Heart left ventricle (tissue), 16 donors: ENCODE results near the gene TPR. TPM values are rescaled to one million over a fixed set of nuclear protein-coding genes. Genes with fewer than 3 reads are reported as not detected.

Experiments
- ATAC-seq, 4 donors: fragments of 200-7000 bp; cut with Tn5 transposase; one replicate each; pipeline ENCODE4 v1.9.1; 2020 to 2022; ENCODE audit warnings: moderate library complexity in 4 of 4, mild to moderate bottlenecking in 3 of 4, moderate number of reproducible peaks in 1 of 4
- DNase-seq, 5 donors: peaks; one replicate each; pipeline ENCODE4 v3.0.0-alpha.2; 2020
- H3K27ac ChIP-seq, 12 donors: fragments of 200-600 bp; sonication (generic) in 4 of 12; one replicate each; pipeline versions ENCODE4 v1.5.0 to v1.8.0; 2016 to 2022; ENCODE audit warnings: mild to moderate bottlenecking in 2 of 12
- H3K27me3 ChIP-seq, 9 donors: fragments of 200-600 bp; sonication (generic) in 2 of 9; one replicate each; pipeline versions ENCODE4 v1.5.1 to v1.8.0; 2016 to 2022; ENCODE audit warnings: mild to moderate bottlenecking in 3 of 9
- H3K36me3 ChIP-seq, 9 donors: fragments of 200-600 bp; sonication (generic) in 2 of 9; one replicate each; pipeline versions ENCODE4 v1.5.0 to v1.8.0; 2018 to 2022; ENCODE audit warnings: mild to moderate bottlenecking in 2 of 9
- H3K4me1 ChIP-seq, 12 donors: fragments of 200-600 bp; sonication (generic) in 4 of 12; one replicate each; pipeline versions ENCODE4 v1.5.0 to v1.8.0; 2016 to 2022; ENCODE audit warnings: mild to moderate bottlenecking in 3 of 12
- H3K4me3 ChIP-seq, 12 donors: fragments of 200-600 bp; sonication (generic) in 4 of 12; one replicate each; pipeline versions ENCODE4 v1.5.0 to v1.8.0; 2017 to 2022; ENCODE audit warnings: mild to moderate bottlenecking in 9 of 12, moderate library complexity in 4 of 12
- H3K9me3 ChIP-seq, 12 donors: fragments of 200-600 bp; sonication (generic) in 4 of 12; one replicate each; pipeline versions ENCODE4 v1.5.0 to v1.8.0; 2016 to 2022; ENCODE audit warnings: mild to moderate bottlenecking in 1 of 12
- CTCF ChIP-seq, 12 donors: fragments of 200-600 bp; sonication (generic) in 4 of 12; IDR thresholded peaks; one replicate each; pipeline versions ENCODE4 v1.5.0 to v1.8.0; 2018 to 2022; ENCODE audit warnings: antibody characterized with exemption in 12 of 12, mild to moderate bottlenecking in 5 of 12
- POLR2A ChIP-seq, 2 donors: fragments of 450-650 bp; IDR thresholded peaks; one replicate each; pipeline ENCODE4 v1.6.1; 2017; ENCODE audit warnings: antibody characterized with exemption in 2 of 2, mild to moderate bottlenecking in 2 of 2, moderate library complexity in 2 of 2
- WGBS, 4 donors: extraction: QIAGEN DNeasy Blood & Tissue Kit in 2 of 4; methylation state at CpG; one replicate each; pipeline versions ENCODE4 v1.1.5 to v1.1.7; 2013 to 2018; 5-methylcytosine and 5-hydroxymethylcytosine counted together
- intact Hi-C, 10 donors: fragments of 100-400 bp; cut with DNase I; formaldehyde crosslinking; loops; one replicate each; pipeline versions ENCODE4 v1.11.1 to v1.14.2; 2022
- polyA plus RNA-seq, 2 donors: library from polyadenylated mRNA; stranded (reverse); fragments of 200-250 nt; gene quantifications; one replicate each; pipeline ENCODE4 v1.2.3, GENCODE V29; 2013
- total RNA-seq, 9 donors: library from RNA; depleted of rRNA in 2 of 9; stranded (reverse); fragments of >200 nt in 2 of 9; fragmentation: NEBNext Ultra II Directional in 3 of 9; extraction: Animal tissue kit (Norgen Biotek cat#: 25700) in 3 of 9; gene quantifications; one replicate each; pipeline versions ENCODE4 v1.1.0 to v1.2.4, GENCODE V29; 2016 to 2023
- donor health status: ischemic (EF 13 %, LVEDD 7.1; RV severe dilation, severe dysfunction).
- donor health status: healthy with polysubstance abuse.
- donor health status: DM: no; HTN: yes; CAD: no.
- donor health status: DM: no; HTN: no; CAD: no.
- donor health status: ischemic (EF 25% LVEDD 6.9; RV normal size, moderate dysfunction).
- donor health status: ischemic (EF 25% LVEDD 5.7; RV mildly dilated, moderate dysfunction).
- donor health status: healthy.
- donor health status: DM: yes; HTN: yes; CAD: no.
- donor health status: ischemic (EF 35%, LVEDD 5.7; RV mildly dilated, moderate dysfunction).
- donor health status: nonischemic (EF 11% LVEDD 7.7; RV severe dilation, severe dysfunction).
- donor health status: DM: yes; HTN: yes; CAD: no.
- donor health status: PGD.
- donor health status: ischemic (EF 29% LVEDD 5.4; RV normal size, mild dysfunction).
- donor health status: nonischemic (EF 23%, LVEDD 6.1; RV moderate dilation, normal function).

The TPR gene
- total and polyA plus RNA-seq, 11 donors, result 11.0 to 90.8 (median 54.3) TPM

DNA sequence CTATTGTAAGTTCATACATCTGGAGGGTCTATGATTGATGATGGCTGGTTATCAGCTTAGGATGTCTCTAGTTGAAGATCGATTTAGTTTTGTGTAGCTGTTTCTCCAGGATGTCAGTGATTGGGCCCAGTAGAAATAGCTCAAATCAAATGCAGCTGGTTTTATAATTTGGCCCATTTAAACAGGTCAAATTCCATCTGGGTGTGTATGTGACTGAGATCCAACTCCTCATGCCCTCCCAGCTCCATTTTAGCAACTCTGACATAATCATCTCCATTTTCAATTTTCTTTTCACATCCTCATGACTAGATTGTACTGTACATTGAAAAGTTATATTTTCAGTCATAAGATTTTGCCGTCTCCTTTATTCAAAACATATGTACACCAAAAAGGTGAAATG, 99.2 kb downstream of the TPR start:
- no peak for DNase-seq
- H3K27me3 ChIP-seq, result no peaks in the 10 kb centered on the region
- intact Hi-C loops, result no loop called here

DNA sequence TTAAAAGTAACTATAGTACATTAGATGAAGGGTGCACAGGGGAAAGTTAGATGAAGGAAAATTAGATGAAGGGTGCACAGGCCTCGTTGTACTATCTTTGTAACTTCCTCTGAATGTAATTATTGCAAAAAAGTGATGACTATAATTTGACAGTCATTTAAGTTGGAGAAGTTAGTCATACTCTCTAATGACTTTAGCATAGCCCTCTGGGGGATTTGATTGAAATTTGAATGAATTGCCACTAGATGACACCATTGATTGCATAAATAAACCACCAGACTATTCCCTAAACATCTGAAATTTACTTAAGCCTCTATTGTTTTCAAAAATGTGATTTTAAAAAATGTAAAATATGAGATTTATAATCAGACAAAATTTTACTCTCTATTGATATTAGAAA, 102.6 kb downstream of the TPR start:
- 24 to 42% (median 30%) methylated on average over 1 of the region's 1 CpG for WGBS, 4 donors
- H3K36me3 ChIP-seq, result no peaks in the 10 kb centered on the region
- H3K4me3 ChIP-seq, result no peak overlapping the region
- no peak for DNase-seq
- intact Hi-C loops, result no loop called here
- H3K27ac ChIP-seq, result no peak overlapping the region
- ATAC-seq, result no peak
- H3K4me1 ChIP-seq, result no peaks in the 10 kb centered on the region
- TF ChIP-seq CTCF (IDR thresholded peaks at IDR 0.05) (peak in 1 of 12 donors; percentile 9), POLR2A (IDR thresholded peaks at IDR 0.05) (no peak)
- peaks cover 0 to 4% (median 0%) of the 10 kb centered on the region in 12 donors for H3K9me3 ChIP-seq
- no peaks in the 10 kb centered on the region for H3K27me3 ChIP-seq

More for the DNA sequence above, 99.2 kb downstream of the TPR start:
- H3K27ac ChIP-seq, result no peak overlapping the region
- TF ChIP-seq POLR2A (IDR thresholded peaks at IDR 0.05) (no peak), CTCF (IDR thresholded peaks at IDR 0.05) (no peak)
- no peaks in the 10 kb centered on the region for H3K36me3 ChIP-seq
- peaks cover 0 to 2% (median 0%) of the 10 kb centered on the region in 12 donors for H3K9me3 ChIP-seq
- no peak for ATAC-seq
- H3K4me1 ChIP-seq, result no peaks in the 10 kb centered on the region
- H3K4me3 ChIP-seq, result no peak overlapping the region
- 74 to 84% (median 80%) methylated on average over 2 of the region's 2 CpGs for WGBS, 4 donors

GRCh38 chr1:186271032-186271431, 104.0 kb downstream of the TPR start:
- Histone ChIP-seq H3K27me3 (no peaks in the 10 kb centered on the region), H3K4me3 (no peak overlapping the region), H3K27ac (no peak overlapping the region), H3K9me3 (peaks cover 0 to 4% (median 0%) of the 10 kb centered on the region in 12 donors), H3K4me1 (no peaks in the 10 kb centered on the region), H3K36me3 (no peaks in the 10 kb centered on the region)
- ATAC-seq, result no peak
- no peak for DNase-seq
- intact Hi-C loops, result no loop called here
- WGBS, 4 donors, result 92 to 96% (median 93%) methylated on average over 6 of the region's 6 CpGs
- TF ChIP-seq CTCF (IDR thresholded peaks at IDR 0.05), result no peak
- no peak for TF ChIP-seq POLR2A (IDR thresholded peaks at IDR 0.05)

Other genes starting within 250 kb of the TPR start
- 100 to 1,000 TPM in 1 of 9 donors, 1 to 10 TPM in 3, under 1 TPM in 5; 0.60 to 141 (median 0.88) TPM for gene PRG4, start 79.0 kb downstream of the TPR start, total RNA-seq
- gene PRG4, start 79.0 kb downstream of the TPR start, polyA plus RNA-seq, result 1 to 10 TPM in 1 of 2 donors, under 1 TPM in 1; 0.15 to 1.3 TPM
- 10 to 100 TPM in 7 of 9 donors, 1 to 10 TPM in 2; 8.7 to 15.5 (median 11.3) TPM for gene ODR4, start 585 bp upstream of the TPR start, total RNA-seq
- gene ODR4, start 585 bp upstream of the TPR start, polyA plus RNA-seq, result 10 to 100 TPM in 1 of 2 donors, 1 to 10 TPM in 1; 9.2 to 12.9 TPM
- not detected for gene PDC, start 85.9 kb upstream of the TPR start, total RNA-seq
- gene PDC, start 85.9 kb upstream of the TPR start, polyA plus RNA-seq, result not detected